AG04449 (cell line): ENCODE results near the gene ACSL5.

ENCODE experiments used
- CTCF ChIA-PET: fragments of 350-600 bp; formaldehyde crosslinking; extraction: SDS; loops from one replicate; lab custom pipeline; 2021; ENCODE audit warnings: antibody characterized with exemption; lab: Yijun Ruan, JAX
- POLR2A ChIA-PET: fragments of 400-600, 350-600 bp; formaldehyde crosslinking; extraction: SDS; loops from one replicate; lab custom pipeline; 2020; ENCODE audit warnings: antibody characterized with exemption, inconsistent platforms; lab: Yijun Ruan, JAX
- DNase-seq: peaks from one replicate; pipeline ENCODE4 v3.0.0-alpha.2; 2010; ENCODE audit warnings: low read depth, low spot score
- H3K4me3 ChIP-seq: 2 replicates; pipeline ENCODE4 v1.5.1; 2011; ENCODE audit warnings: low read depth, mild to moderate bottlenecking, control low read depth, low read length
- CTCF ChIP-seq: IDR thresholded peaks from one replicate; pipeline ENCODE4 v1.5.1; 2011; ENCODE audit warnings: mild to moderate bottlenecking, moderate library complexity, low read length, control low read depth, inconsistent platforms; ENCODE audit not compliant: insufficient read depth; ENCODE audit errors: missing control alignments

Gene ACSL5

GRCh38 chr10:112338957-112339356 is 35.0 kb upstream of the ACSL5 start:
- POLR2A ChIA-PET = no interaction called here

GRCh38 chr10:112340601-112341000 is 33.3 kb upstream of the ACSL5 start:
- DNase-seq = no peak
- ChIA-PET CTCF (no interaction called here), POLR2A (no interaction called here)
- H3K4me3 ChIP-seq = no peak overlapping the region
- TF ChIP-seq CTCF = no peak

More at GRCh38 chr10:112338957-112339356, 35.0 kb upstream of the ACSL5 start:
- no peak overlapping the region for H3K4me3 ChIP-seq
- CTCF ChIA-PET = interaction anchor here (1.5 kb wide), 1 partner anchor 203 kb away, joined by 4 read pairs; no protein-coding TSS in a partner anchor
- no peak for DNase-seq
- no peak for TF ChIP-seq CTCF

GRCh38 chr10:112343056-112343806 is 30.7 kb upstream of the ACSL5 start:
- DNase-seq = no peak
- ChIA-PET POLR2A (no interaction called here), CTCF (no interaction called here)
- TF ChIP-seq CTCF = no peak
- no peak overlapping the region for H3K4me3 ChIP-seq

GRCh38 chr10:112344261-112344660 is 29.7 kb upstream of the ACSL5 start:
- TF ChIP-seq CTCF = no peak
- no peak for DNase-seq
- POLR2A ChIA-PET = no interaction called here
- H3K4me3 ChIP-seq = no peak overlapping the region
- CTCF ChIA-PET = no interaction called here

- no peak for TF ChIP-seq CTCF
- H3K4me3 ChIP-seq = no peak overlapping the region
- ChIA-PET CTCF (no interaction called here), POLR2A (no interaction called here)
- no peak for DNase-seq
Measured at GRCh38 chr10:112345202-112345601, 28.7 kb upstream of the ACSL5 start.

GRCh38 chr10:112345743-112346142 is 28.2 kb upstream of the ACSL5 start:
- CTCF ChIA-PET = no interaction called here
- POLR2A ChIA-PET = no interaction called here
- no peak overlapping the region for H3K4me3 ChIP-seq
- no peak for DNase-seq
- TF ChIP-seq CTCF = no peak
